GM18520 (cell line): ENCODE results near the gene C8A.

Experiments used
- ATAC-seq: cut with Tn5 transposase; IDR thresholded peaks from one replicate; pipeline ENCODE4 v1.9.1; 2021; ENCODE audit not compliant: unreplicated experiment

C8A gene

DNA sequence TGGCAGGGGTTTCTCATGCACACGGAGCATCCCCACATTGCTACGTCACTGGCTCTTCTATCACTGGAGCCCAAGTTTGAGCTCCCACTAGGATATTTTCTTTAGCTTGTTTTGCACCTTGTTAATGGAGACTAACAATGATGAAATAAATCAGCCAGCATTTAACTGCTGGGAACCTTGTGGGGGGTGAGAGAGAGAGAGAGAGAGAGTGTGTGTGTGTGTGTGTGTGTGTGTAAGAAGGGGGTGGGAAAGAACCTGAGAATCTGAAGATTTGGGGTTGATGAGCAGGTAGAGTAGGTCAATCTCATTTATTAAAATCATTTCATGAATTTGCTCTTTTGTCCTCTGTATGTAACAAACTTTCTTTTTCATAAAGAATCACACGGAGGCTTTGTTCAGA, 110.6 kb downstream of the C8A start:
- ATAC-seq: no peak

DNA sequence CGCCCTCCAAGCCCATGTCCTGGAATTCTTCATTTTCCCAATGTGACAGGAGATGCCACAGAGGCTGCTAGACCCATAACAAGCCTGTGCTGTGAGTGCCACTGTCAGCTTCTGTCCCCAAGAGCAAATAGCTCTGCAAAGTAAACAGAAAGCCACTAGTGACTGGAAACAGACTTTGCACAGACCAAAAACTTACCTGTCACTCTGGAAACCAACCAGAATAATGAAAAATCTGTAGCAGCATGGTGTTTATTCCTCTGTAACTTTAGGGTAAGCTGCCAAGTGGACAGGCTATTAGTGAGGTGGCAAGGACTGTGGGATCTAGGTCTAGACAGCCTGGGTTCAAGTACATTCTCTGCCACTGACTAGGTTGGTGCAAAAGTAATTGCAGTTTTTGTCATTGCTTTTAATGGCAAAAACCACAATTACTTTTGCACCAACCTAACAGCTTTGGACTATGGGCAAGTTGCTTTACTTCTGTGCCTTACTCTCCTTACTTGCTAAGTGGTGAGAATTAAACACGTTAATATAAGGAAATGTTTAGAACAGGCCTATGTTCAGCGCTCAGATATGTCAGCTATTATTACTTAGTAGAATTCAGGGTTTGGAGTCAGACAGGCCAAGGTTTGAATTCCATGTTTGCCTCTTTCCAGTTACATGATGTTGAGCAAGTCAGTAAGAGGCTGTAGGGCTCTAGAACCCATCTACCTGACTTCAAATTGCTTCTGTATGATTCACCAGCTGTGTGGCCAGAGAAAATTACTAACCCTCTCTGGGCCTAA, 111.5 kb downstream of the C8A start, which contains the start of gene C8B:
Gene C8B (minus strand): TSS at position 100 of the 782 bp plus-strand sequence. CDS start 67 bp downstream, at position 33.
- no peak for ATAC-seq

DNA sequence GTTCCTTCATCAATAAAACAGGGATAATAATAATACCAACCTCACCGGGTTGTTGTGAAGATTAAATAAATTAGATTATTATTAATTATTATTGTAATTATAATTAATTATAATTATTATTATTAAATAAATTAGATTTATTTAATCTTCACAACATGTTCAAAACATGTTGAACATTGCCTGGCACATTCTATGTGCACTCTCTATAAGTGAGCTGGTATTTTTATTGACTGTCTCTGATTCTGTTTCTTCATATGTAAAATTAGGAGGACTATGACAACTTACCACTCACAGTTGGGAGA, 112.1 kb downstream of the C8A start:
- ATAC-seq: no peak

DNA sequence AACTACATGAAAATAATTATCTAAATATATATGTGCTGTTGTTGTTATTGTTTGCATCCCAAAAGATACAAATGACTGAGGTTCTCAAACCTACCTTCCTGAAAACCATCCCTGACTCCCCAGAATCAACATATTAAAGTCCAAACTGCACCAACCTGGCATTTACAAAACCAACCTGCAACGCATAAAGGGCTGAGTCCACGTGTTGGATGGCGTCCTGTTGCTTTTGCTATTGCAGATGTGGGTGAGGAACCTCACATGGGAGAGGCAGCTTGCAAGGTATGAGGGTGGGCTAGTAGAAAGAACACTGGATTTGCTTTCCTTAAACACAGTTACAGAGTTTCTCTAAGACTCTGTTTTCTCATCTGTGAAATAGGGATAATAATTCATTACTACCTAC, 112.8 kb downstream of the C8A start:
- ATAC-seq: no peak
